Peyer's patch (tissue), 4 donors: ENCODE measurements around the gene TSSK2. TPM values are rescaled to one million over a fixed set of nuclear protein-coding genes. Genes with fewer than 3 reads are reported as not detected.

Source experiments
- DNase-seq, 3 donors: peaks; one replicate each; pipeline ENCODE4 v3.0.0-alpha.2; 2017 to 2019
- H3K27ac ChIP-seq, 4 donors: fragments of 200-600 bp; sonication (generic); one replicate each; pipeline ENCODE4 v1.5.1; 2016 to 2019
- H3K27me3 ChIP-seq, 2 donors: fragments of 200-600 bp; sonication (generic); one replicate each; pipeline ENCODE4 v1.5.1; 2019
- H3K36me3 ChIP-seq, 3 donors: fragments of 200-600 bp; sonication (generic); one replicate each; pipeline ENCODE4 v1.5.1; 2016 to 2019
- H3K4me1 ChIP-seq, 4 donors: fragments of 200-600 bp; sonication (generic); one replicate each; pipeline ENCODE4 v1.5.1; 2016 to 2019
- H3K4me3 ChIP-seq, 4 donors: fragments of 200-600 bp; sonication (generic); 1 replicate in 3 of 4; 2 replicates in 1 of 4; pipeline ENCODE4 v1.5.1; 2016 to 2019; ENCODE audit warnings: mild to moderate bottlenecking in 1 of 4
- H3K9me3 ChIP-seq, 4 donors: fragments of 200-600 bp; sonication (generic); one replicate each; pipeline ENCODE4 v1.5.1; 2016 to 2019; ENCODE audit warnings: mild to moderate bottlenecking in 1 of 4
- CTCF ChIP-seq, 6 experiments: fragments of 450-650 bp in 4 of 6; fragments of 200-600 bp in 2 of 6; sonication (generic) in 1 of 6; IDR thresholded peaks; one replicate each; pipeline ENCODE4 v1.5.1; 2017 to 2019; ENCODE audit warnings: antibody characterized with exemption in 6 of 6, mild to moderate bottlenecking in 3 of 6, moderate library complexity in 1 of 6
- POLR2A ChIP-seq, 2 donors: fragments of 450-650 bp; IDR thresholded peaks; one replicate each; pipeline ENCODE4 v1.5.1; 2017; ENCODE audit warnings: antibody characterized with exemption in 2 of 2, mild to moderate bottlenecking in 2 of 2, moderate library complexity in 2 of 2
- total RNA-seq, 4 donors: library from RNA; depleted of rRNA; stranded (reverse); fragments of >200 nt; gene quantifications; one replicate each; pipeline ENCODE4 v1.1.0, GENCODE V29; 2016

The TSSK2 gene
- total RNA-seq, 4 donors from 2014 or later, result 0.85 TPM; not detected in 3

- DNase-seq, result no peak
- H3K9me3 ChIP-seq, result no peaks in the 10 kb centered on the region
- H3K27me3 ChIP-seq, result peaks cover 0 to 18% of the 10 kb centered on the region in 2 donors
- no peak overlapping the region for H3K27ac ChIP-seq
- TF ChIP-seq POLR2A (IDR thresholded peaks at IDR 0.05) (no peak), CTCF (IDR thresholded peaks at IDR 0.05) (no peak)
- H3K4me3 ChIP-seq, result no peak overlapping the region
- peaks cover 0 to 4% (median 2%) of the 10 kb centered on the region in 4 donors for H3K4me1 ChIP-seq
- no peaks in the 10 kb centered on the region for H3K36me3 ChIP-seq
These were observed 33.3 kb downstream of the TSSK2 start for GRCh38 chr22:19164425-19164824.

GRCh38 chr22:19166421-19166820, 35.3 kb downstream of the TSSK2 start:
- TF ChIP-seq POLR2A (IDR thresholded peaks at IDR 0.05) (no peak), CTCF (IDR thresholded peaks at IDR 0.05) (no peak)
- no peaks in the 10 kb centered on the region for H3K9me3 ChIP-seq
- H3K27me3 ChIP-seq, result peaks cover 0 to 25% of the 10 kb centered on the region in 2 donors
- no peak overlapping the region for H3K27ac ChIP-seq
- no peaks in the 10 kb centered on the region for H3K36me3 ChIP-seq
- H3K4me1 ChIP-seq, result peaks cover 3 to 19% (median 10%) of the 10 kb centered on the region in 4 donors
- no peak overlapping the region for H3K4me3 ChIP-seq
- no peak for DNase-seq

DNA sequence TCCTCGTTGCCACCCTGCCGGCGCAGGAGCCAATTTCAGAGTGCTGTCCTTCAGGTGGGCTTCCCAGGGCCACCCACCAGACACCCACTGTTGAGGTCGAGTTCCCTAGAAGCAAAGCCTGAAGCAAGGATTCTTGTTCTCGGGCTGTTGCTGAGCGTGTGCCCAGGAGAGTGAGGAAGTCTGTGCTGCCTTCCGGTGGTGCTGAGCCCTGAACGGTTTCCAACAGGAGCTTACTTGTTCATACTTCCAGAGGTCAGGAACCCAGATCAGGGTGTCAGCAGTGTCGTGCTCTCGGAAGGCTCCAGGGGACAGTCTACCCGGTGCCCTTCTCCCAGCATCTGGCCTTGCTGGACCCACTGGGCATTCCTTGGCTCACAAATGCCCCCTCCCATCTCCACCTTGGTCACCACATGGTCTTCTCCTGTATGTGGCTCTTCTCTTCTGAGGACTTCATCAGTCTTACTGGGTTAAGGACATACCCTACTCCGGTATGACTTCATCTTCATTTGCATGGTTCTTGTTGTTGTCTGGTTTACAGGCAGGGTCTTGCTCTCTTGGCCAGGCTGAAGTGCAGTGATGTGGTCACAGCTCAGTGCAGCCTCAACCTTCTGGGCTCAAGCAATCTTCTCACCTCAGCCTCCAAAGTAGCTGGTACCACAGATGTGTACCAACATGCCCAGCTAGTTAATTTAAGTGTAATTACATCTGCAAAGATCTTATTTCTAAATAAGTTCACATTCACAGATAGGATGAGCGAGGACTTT, 36.2 kb downstream of the TSSK2 start:
- TF ChIP-seq CTCF (IDR thresholded peaks at IDR 0.05) (no peak), POLR2A (IDR thresholded peaks at IDR 0.05) (no peak)
- Histone ChIP-seq H3K9me3 (no peaks in the 10 kb centered on the region), H3K27me3 (peaks cover 0 to 25% of the 10 kb centered on the region in 2 donors), H3K36me3 (no peaks in the 10 kb centered on the region), H3K27ac (no peak overlapping the region), H3K4me1 (peaks cover 3 to 23% (median 15%) of the 10 kb centered on the region in 4 donors), H3K4me3 (no peak overlapping the region)
- DNase-seq, result no peak

DNA sequence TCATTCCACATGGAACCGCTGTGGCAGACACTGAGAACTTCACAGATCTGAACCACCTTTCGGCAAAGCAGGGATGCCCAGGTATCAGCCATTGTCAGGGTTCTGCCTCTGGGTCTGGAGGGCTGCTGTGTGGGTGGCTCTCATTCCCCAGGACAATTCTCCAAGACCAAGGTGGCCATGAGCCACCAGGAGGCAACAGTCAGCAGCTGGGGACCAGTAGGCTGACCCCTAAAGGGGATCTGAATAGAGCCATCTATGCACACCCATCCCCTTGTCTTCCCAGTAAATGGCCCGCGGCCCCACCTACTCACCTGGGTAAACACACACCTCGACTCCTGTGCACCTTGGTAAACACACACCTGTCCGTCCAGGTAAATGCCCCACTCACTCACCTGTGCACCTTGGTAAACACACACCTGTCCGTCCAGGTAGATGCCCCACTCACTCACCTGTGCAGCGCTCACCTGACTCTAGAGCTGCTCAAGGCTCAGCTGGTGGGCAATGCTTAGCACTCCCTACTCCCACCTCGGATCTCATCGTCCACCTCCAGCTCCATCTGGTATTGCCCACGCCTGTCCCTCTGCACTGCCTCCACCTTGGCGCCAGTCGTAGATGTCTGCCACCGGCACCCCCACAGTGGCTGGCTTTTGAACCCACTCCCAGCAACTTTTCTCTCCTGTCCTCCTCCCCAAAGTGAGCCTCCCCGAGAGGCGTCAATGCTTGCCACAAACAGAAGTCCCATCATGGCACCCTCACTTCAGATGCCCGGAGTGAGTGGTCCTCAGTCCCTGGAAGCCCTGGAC, 37.2 kb downstream of the TSSK2 start:
- no peak for TF ChIP-seq CTCF (IDR thresholded peaks at IDR 0.05)
- no peak for TF ChIP-seq POLR2A (IDR thresholded peaks at IDR 0.05)
- no peak overlapping the region for H3K4me3 ChIP-seq
- no peak overlapping the region for H3K27ac ChIP-seq
- DNase-seq, result no peak
- H3K4me1 ChIP-seq, result peaks cover 3 to 33% (median 23%) of the 10 kb centered on the region in 4 donors
- H3K36me3 ChIP-seq, result no peaks in the 10 kb centered on the region
- H3K27me3 ChIP-seq, result peaks cover 0 to 25% of the 10 kb centered on the region in 2 donors
- H3K9me3 ChIP-seq, result no peaks in the 10 kb centered on the region

DNA sequence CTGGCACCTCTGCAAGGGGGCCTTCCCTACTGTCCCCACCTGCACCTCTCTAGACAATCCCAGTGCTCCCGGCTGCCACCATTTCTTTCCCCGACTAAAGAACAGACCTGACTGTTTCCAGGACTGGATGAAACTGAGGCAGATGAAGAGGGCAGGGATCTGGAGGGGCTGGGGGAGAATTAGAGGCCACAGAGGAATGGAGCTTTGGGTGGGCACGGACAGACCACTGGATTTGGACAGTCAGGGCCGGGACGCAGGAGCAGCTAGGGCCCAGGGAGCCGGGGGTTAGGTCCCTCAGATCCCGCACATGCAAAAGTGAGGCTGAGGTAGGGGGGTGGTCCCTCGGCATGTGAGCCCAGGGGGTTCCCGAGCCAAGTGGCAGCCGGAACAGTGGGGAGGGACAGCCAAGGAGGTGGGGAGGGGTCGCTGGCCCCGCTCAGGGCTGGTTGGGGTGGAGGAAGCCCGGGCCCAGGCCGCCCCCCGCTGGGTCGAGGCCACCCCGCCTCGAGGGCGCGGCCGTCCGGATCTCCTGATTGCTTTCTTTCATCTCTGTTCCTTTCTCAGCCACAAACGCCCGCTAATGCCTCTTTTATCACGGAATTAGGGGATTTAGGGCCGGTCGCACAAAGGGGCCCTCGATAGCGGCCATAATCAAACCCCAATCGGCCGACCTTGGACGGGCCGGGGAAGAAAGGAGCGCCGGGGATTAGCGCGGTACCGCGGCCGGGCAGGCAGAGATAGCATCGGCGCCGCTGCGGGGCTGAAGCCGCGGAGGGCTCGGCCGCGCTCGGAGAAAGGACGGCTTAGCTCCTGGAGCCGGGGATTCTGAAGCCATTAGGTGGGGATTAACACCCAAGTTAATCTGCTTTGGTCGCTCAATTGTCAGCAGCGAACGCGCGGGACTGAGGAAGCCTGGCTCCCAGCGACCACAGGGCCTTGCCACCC, 38.2 kb downstream of the TSSK2 start:
- H3K27me3 ChIP-seq, result peaks cover 0 to 25% of the 10 kb centered on the region in 2 donors

More for the DNA sequence above, 38.2 kb downstream of the TSSK2 start:
- DNase-seq, result no peak
- Histone ChIP-seq H3K4me1 (peaks cover 3 to 43% (median 32%) of the 10 kb centered on the region in 4 donors), H3K9me3 (no peaks in the 10 kb centered on the region), H3K4me3 (peak overlapping the region in 3 of 4 donors; percentile 26 to 45 (median 33)), H3K36me3 (no peaks in the 10 kb centered on the region), H3K27ac (no peak overlapping the region)
- no peak for TF ChIP-seq CTCF (IDR thresholded peaks at IDR 0.05)
- TF ChIP-seq POLR2A (IDR thresholded peaks at IDR 0.05), result no peak
